GM21528 (cell line): ENCODE measurements around the gene PPM1N.

ENCODE experiments used
- ATAC-seq: cut with Tn5 transposase; IDR thresholded peaks from one replicate; pipeline ENCODE4 v1.9.1; 2021; ENCODE audit warnings: mild to moderate bottlenecking, moderate library complexity; ENCODE audit not compliant: unreplicated experiment, low FRiP score

PPM1N gene

DNA sequence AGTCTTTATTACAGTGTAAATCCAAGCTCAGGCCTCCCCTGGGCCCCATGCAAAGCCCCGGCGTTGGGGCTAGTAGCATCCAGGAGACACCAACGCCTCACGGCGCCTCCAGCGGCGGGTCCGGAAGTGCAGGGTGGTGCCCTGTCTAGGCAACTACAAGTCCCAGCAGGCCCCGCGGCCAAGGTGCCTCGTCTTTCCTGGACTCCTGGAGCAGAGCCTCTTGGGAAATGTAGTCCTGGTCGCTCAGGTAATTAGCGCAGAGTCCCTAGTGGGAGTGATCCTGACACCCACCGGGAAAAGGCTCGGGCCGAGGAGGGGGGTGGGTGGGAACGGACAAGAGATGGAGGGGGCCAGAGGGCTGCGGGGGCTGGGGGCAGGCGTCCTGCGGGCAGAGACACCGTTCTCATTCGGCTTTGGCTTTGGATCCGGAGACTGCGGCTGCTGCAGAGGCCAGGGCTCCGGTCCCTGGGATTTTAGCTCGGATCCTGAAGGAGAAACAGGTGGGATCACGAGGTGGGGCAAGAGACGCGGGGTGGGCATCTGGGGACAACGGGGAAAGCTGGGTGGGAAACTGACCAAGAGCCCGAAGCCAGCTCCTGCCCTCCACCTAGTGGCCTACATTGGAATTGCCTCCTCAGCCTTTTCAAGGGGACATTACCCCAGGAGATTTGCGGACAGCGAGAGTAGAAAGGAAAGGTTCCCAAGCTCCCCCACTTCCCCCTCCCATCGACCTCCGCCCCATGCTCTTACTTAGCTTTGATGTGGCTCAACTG, 12.8 kb upstream of the PPM1N start:
- ATAC-seq = peak; percentile 82

DNA sequence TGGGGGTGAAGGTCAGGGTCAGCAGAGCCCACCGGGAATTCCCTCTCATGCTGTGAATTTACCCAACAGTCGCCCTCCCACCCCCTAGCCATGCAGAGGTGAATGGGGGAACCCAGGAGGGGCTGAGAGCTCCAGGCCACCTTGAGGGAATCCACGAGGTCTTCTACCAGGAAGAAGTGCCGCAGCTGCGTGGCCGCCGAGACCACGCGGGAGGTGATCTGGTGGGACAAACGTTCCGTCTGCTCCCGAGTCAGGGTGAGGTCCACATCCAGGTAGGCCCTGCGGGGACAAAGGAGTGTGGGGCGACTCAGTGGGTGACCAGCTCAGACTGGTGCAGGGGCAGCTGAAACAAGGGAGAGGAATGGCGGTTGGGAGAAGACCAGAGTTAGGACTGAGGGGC, 9.5 kb upstream of the PPM1N start:
- ATAC-seq = no peak

DNA sequence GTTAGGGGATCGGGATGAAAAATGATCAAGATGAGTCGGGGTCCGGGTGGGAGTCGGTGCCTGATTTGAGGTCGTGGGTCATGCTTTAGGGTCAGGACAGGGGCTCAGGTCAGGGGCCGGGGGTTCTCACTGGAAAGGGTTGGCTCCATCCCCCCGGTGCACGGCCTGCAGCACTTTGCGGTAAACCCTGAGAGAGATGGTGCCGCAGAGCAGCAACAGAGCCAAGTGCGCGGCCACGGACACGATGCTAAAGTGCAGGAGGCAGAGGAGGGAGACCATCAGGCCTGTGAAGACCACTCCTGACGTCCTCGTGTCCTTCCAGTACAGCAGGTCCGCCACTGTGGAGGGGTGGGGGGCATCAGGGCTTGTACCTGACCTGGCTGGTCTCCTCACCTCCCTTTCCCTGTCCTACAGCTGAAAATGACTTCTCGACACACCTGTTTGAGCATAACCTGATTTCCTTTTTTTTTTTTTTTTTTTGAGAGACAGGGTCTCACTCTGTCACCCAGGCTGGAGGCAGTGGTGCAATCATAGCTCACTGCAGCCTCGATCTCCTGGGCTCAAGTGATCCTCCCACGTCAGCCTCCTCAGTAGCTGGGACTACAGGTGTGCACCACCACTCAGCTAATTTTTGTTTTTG, 8.9 kb upstream of the PPM1N start:
- ATAC-seq = no peak

DNA sequence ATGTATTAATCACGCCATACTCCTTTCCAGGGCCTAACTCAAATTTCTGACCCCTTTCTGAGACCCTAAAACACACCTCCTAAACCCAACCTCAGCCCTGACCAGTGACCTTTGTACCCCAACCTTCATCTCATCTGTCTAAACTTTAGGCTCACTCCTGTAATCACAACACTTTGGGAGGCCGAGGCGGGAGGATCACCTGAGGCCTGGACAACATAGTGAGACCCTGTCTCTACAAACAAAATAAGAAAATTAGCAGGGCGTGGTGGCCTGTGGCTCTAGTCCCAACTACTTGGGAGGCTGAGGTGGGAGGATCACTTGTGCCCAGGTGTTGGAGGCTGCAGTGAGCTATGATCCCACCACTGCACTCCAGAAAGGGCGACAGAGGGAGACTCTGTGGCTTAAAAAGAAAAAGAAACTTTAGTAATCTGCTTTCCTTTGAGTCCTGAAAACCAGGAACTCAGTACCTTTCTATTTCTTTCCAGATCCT, 6.1 kb upstream of the PPM1N start:
- ATAC-seq = no peak

DNA sequence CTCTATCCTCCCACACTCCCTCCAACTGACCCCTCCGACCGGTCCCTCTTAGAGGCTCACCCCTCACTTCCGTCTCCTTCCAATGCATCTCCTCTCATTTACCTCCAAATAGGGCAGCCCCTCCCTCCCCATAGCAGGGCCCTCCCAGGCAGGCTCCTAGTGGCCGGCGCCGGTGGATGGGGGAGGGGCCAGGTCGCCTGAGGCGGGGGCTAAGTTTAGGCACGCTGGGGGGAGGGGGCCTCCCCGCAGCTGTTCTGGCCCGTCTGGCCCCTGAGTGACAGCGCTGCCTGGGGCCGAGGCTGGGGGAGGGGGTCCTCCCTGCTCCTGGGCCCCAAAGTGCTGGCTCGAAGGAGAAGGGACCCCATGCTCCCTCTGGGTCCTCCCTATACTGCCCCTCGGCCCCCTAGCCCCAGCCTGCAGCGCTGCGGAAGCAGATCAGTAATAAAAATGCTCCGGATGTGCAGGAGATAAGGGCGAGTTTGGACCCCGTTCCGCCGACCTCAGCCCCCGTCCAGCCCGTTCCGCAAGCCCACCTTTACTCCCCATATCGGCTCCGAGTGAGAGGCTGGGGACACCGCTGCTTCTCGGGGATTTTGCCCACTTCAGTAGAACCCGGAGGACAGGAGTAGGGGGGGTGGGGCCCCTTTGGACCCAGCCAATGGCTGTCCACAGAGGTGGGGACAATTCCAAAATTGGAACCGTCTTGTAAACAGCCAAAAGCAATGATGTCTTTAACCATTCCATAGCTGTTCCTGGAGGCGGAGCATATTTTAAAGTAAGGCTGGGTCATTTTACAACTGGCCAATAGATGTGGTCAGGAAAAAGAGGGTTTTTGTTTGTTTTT, 5.4 kb upstream of the PPM1N start:
- ATAC-seq = no peak

DNA sequence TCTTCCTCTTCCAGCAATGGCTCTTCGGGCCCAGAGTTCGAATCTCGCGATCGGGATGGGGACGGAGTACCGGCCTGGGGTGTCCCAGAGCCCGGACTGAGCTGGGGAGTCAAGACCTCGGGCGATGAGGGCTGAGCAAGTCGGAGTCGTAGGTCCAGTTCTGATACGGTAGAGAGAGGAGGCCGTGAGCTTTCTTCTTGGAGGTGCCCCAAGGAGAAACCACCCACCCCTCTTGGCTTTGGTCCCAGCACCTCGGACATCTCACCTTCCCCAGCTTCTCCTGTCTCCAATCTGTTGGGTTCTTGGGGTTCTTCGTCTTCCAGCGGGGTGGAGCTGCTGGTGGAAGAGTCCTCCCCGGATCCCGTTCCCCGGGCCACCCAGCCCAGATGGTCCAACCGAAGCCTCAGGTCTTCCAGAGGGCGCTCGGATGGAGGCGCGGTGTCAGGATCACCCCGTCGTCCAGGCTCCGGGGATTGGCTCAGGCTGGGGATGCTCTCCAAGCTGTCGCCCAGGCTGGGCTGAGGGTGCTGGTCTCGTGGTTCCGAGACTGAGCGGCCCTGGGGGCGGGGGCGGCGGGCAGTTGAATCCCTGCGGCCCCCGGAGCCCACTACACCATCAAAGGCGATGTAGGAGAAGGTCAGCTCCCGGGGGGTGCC, 3.9 kb upstream of the PPM1N start:
- no peak for ATAC-seq

DNA sequence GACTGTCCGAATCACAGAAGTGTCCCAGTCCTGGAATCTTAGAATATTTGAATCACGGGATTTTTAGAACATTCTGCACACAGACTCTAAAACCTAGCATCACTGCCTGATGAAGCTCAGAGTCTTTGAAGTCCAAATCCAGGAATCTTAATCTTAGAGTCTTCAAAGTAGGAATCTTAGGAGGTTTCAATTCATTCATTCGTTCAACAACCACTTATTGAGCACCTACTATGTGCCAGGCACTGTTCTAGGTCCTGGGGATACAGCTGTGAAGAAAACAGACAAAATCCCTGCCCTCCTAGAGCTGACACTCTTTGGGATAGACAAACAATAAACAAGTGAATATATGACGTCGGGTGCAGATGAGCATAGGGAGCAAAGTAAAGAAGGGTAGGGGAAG, 3.1 kb upstream of the PPM1N start:
- no peak for ATAC-seq

DNA sequence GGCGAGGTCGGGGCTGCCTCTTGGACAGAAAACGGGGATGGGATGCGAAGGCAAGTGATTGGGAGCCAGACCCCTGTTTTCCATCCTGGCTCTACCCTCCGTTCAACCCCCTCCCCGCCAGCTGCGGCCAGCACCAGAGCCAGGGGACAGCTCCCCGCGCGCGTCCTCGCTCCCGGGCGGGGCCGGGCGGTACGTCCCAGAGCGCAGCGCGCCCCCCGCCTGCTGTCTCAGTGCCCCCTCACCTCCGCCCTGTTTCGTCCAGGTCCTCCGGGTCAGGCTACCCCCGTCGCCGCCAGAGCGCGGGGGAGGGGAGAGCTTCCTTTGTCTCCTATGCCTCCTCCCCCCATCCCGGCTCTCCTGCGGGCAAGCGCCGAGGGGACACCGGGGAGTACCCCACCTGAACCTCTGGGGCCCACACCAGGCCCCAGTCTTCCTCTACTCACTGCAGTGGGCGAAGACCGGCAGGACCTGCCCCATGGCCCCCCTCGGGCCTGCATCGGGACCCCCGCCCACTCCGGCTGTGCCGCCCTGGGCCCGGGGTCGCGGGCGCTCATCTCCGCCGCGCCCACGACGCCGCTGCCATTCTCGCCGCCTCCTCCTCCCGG, 1.8 kb upstream of the PPM1N start:
- peak; percentile 33 for ATAC-seq

DNA sequence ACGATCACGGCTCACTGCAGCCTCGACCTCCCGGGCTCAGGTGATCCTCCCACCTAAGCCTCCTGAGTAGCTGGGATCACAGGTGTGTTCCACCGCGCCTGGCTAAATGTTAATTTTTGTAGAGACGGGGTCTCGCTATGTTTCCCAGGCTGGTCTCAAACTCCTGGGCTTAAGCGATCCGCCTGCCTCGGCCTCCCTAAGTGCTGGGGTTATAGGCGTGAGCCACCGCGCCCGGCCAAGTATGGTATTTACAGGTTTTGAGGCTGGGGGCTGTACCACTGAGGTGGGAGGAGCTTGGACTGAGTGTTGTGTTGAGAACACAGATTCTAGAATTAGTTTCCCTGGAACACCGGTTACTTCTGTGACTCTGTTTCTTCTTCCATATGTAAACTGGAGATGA, 452 bp upstream of the PPM1N start:
- no peak for ATAC-seq

DNA sequence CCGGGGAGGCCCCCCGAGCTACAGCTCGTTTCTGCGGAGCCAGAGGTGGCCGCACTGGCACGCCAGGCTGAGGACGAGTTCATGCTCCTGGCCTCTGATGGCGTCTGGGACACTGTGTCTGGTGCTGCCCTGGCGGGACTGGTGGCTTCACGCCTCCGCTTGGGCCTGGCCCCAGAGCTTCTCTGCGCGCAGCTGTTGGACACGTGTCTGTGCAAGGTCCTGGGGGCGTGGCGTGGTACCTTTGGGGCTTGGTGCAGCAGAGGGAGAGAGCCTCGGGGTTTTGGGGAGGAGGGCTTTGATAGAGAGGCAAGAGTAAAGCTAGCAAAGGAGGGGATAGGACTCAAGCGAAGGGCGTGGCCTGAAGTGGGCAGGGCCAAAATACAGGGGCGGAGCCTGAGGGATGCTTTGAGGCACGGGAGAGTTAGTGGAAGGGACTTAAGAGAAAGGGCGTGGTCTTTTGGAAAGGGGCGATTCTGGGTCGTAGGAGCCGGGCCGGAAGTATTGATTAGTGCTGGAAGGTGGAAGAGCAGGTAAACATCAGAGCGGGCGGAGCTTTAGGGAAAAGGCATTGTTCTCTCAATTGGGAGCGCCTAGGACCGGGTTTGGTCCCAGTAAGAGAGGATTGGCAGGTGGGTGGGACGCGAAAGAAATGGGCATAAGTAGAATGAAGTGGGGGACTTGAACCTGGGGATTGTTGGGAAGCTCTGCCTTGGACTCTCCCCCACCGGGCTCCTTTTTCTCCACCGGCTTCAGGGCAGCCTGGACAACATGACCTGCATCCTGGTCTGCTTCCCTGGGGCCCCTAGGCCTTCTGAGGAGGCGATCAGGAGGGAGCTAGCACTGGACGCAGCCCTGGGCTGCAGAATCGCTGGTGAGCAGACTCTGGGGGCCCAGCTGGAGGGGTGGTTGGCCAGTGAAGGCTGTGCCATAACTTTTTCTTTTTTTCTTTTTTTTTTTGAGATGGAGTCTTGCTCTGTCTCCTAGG, 1.2 kb downstream of the PPM1N start:
- no peak for ATAC-seq

DNA sequence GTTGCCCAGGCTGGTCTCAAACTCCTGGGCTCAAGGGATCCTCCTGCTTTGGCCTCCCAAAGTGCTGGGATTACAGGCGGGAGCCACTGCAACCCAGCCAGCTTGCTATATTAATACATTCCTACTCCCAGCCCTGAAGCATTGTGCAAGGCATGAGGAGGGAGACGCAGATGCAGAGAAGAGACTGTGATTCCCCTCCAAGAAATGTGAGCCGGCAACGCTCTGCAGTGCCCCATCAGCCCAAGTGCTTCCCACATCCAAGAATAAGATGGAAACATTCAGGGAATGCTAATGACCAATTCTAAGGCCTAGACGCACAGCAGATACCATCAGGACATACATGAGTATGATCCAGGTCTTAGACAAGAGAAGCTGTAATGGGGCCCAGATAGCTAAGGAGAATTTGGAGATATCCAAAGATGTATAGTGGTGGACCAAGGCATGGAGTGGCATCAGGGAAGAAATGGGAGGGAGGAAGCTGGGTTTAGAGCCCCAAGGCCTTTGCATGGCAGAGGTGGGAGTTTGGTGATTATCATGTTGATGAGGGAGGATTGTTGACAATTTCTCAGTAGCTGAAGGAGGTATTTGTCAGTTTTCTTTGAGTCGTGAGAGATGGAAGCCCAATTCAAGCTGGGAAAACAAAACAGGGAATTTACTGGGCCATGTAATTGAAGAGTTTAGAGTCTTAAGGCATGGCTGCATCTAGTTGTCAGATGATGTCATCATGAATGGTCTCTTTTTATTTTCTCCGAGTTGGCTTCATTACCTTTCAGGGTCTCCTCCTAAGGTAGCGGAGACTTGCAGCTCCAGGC, 2.9 kb downstream of the PPM1N start:
- ATAC-seq = no peak

DNA sequence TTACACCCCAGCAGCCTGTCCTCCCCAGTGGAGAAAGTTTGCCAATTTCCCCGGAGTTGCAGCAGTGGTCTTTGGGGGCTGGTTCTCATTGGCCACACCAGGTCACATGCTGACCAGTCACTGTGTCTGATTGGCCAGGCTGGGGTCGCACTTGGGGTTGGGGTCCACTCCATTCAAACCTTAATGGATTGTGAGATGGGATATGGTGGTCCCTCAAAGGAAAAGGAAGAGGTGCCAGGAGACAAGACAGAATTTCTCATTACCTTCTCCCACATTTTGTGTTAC, 3.4 kb downstream of the PPM1N start:
- ATAC-seq = no peak

DNA sequence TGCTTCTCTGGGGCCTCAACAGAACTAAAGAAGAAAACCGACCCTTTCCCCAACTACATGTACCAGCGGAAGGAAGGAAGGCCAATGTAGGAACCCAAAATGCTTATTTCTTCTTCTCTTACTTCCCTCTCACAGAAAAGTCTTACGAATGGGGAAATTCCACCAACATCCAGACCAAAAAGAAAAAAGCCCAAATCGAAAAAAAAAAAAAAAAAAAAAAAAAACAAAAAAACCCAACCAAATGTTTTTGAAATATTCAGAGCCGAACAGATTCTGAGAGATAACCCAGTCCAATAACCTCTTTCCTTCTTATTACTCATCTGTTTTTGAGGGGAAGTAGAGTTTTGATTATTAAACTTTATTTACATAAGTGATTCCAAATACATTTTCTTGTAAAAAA, 3.9 kb downstream of the PPM1N start:
- no peak for ATAC-seq

DNA sequence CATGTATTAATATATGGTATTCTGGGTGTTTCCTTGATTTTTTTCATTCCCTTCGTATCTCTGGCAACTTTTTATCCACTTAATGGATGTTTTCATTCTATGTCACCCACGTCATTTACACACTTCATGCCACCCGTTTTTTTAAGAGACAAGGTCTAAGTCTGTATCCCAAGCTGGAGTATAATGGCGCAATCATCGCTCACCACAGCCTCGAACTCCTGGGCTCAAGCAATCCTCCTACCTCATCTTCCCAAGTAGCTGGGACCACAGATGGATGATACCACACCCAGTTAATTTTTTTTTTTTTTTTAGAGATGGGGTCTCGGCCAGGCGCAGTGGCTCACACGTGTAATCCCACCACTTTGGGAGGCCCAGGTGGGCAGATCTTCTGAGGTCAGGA, 5.7 kb downstream of the PPM1N start:
- ATAC-seq = no peak

DNA sequence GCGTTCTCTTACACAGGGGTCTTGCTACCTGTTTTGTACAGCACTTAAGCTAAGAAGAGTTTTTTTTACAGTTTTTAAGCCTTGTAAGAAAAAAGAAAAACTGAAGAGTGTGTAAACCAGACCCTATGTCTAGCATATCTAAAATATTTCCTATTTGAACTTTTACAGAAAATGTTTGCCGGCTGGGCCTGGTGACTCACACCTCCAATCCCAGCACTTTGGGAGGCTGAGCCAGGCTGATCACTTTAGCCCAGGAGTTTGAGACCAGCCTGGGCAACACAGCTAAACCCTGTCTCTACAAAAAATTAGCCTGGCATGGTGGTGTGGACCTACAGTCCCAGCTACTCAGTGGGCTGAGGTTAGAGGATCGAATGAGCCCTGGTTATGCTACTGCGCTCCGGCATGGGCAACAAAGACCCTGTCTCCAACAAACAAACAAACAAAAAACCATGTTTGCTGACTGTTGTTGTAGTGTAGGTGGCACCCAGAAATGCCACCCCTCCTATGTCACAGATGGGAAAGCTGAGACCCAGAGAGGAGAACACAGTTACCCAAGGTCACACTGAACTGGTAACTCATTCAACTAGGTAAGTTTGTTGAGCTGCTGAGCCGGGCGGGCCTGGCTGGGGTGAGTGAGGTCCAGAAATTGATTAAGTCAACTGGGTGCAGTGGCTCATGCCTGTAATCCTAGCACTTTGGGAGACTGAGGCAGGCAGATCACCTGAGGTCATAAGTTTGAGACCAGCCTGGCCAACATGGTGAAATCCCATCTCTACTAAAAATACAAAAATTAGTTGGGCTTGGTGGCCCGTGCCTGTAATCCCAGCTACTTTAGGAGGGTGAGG, 7.1 kb downstream of the PPM1N start:
- ATAC-seq = no peak

DNA sequence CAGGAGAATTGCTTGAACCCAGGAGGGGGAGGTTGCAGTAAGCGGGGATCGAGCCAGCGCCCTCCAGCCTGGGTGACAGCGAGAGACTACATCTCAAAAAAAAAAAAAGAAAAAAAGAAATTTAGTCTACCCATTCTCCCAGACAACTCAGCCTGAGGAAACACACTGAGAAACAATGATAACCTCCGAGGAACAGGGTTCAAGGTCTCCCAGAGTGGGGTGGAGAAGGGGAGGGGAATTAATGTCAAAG, 7.7 kb downstream of the PPM1N start:
- no peak for ATAC-seq

DNA sequence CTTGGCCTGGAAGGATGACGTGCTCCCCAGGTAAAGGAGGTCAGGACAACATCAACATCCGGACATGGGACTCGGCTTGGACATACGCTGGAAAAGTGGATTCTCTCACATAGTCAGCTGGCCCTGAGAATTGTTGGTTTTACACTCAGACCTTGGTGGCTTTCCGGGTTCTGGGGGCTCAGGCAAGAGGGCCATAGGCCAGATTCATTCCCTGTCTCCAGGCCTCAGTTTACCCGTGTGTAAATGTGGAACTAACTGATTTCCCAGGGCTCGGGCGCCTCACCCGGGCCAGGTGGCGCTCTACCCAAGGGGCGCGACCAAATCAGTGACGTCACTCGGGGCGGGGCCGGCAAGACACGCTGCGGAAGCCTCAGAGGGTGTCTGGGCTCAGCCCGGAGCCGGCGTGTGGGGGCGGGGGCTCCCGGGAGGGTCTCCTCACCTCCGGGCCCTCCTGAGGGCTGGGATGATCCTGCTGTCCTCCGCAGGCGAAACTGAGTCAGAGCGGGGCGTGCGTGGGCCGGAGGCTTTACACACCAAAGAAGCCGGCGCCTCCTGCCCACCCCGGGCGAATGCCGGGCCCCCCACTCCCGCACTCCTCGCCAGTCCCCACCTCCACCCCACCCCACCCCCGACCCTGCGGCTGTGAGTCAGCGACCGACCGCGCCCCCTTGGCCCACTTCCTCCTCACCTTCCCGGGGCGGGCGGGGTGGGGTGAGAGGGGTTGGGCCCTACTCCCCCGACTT, 8.2 kb downstream of the PPM1N start:
- peak; percentile 52 for ATAC-seq
